ENCODE measurements around the gene LAMB4.

Gene LAMB4

GRCh38 chr7:108108131-108108530 lies 22.0 kb downstream of the LAMB4 start:
- no peak for DNase-seq

GRCh38 chr7:108104324-108104723 lies 25.8 kb downstream of the LAMB4 start:
- DNase-seq = no peak

GRCh38 chr7:108103558-108104298 lies 26.4 kb downstream of the LAMB4 start:
- no peak for DNase-seq

- no peak for DNase-seq
These were observed 27.4 kb downstream of the LAMB4 start for GRCh38 chr7:108102671-108103312.

- DNase-seq = no peak
These were observed 28.4 kb downstream of the LAMB4 start for GRCh38 chr7:108101759-108102158.

- no peak for DNase-seq
These were observed 30.4 kb downstream of the LAMB4 start for GRCh38 chr7:108099713-108100112.

GRCh38 chr7:108097703-108098102 lies 32.5 kb downstream of the LAMB4 start:
- DNase-seq = no peak

DNA sequence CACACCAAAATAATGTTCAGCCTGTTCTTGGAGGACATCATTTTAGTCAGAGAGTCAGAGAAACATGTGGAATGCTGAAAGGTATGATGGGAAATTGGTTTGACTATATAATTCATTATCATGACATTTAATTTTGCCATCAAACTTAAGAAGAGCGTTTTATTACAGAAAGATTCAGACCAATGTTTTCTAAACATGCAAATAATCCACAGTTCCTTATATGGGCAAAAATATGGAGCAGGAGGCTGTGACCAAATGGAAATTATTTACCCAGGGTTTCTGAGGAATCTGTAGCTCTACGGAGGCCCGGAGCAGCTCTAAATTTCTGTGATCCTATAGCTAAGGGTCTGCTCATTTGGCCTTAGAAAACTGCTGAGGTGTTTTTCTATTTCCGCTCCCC lies 33.2 kb downstream of the LAMB4 start:
- DNase-seq = no peak

- DNase-seq = no peak
These were observed 35.0 kb downstream of the LAMB4 start for GRCh38 chr7:108094933-108095710.

GRCh38 chr7:108094346-108094745 lies 35.8 kb downstream of the LAMB4 start:
- DNase-seq = no peak

GRCh38 chr7:108093851-108094331 lies 36.3 kb downstream of the LAMB4 start:
- DNase-seq = no peak

DNA sequence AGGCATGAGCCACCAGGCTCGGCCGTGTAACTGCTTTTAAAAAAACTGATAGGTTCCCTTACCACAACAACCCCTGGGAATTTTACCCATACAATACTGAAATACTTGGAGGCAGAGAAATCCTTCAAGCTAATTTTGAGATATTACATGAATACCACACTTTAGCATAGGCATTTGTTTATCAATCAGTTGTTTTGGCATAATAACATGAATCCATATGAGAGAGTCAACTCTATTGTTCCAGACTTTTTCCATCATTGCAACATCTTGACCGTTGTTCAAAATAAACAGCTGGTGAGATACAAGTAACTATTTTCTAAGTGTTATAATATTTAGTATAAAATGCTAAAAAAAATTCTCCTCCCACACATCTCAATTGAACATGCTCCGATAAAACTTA lies 36.8 kb downstream of the LAMB4 start:
- DNase-seq = no peak

DNA sequence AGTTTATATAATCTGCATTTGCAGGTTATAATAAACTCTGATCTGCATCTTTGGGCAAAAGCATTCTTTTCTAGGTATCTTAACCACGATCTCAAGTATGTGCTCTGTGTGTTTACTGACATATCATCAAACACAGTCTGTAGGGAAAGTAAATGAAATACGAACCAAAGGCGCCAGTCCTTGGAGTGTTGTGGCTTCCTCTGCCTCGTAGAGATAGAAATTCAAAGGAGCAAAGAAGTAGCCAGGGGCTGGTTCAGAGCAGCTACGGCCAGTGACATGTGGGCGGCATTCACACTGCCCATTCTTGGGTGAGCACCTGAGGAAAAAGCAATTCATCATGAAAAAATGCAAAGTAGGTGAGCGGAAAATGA lies 38.7 kb downstream of the LAMB4 start:
- no peak for DNase-seq

- no peak for DNase-seq
These were observed 39.2 kb downstream of the LAMB4 start for GRCh38 chr7:108090791-108091460.

GRCh38 chr7:108089381-108089780 lies 40.8 kb downstream of the LAMB4 start:
- no peak for DNase-seq

DNA sequence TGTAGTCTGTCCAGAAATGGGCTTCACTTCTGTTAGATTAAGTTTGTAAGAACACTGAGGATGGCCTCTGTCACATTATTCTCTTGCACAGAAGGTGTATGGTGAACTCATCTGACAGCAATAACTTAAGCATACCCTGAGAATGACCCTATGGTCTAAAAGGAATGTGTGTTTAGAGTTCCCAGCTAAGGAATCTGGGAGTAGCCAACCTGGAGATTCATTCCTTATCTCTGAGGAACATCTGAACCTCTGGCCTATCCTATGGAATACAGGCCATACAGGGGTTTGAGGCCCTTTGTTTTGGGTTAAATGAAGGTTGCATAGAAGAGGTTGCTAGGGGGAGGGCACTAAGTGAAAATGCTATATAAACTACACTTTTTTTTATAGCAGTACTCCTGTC lies 41.4 kb downstream of the LAMB4 start:
- DNase-seq = no peak

- DNase-seq = no peak
These were observed 42.4 kb downstream of the LAMB4 start for GRCh38 chr7:108087778-108088177.

DNA sequence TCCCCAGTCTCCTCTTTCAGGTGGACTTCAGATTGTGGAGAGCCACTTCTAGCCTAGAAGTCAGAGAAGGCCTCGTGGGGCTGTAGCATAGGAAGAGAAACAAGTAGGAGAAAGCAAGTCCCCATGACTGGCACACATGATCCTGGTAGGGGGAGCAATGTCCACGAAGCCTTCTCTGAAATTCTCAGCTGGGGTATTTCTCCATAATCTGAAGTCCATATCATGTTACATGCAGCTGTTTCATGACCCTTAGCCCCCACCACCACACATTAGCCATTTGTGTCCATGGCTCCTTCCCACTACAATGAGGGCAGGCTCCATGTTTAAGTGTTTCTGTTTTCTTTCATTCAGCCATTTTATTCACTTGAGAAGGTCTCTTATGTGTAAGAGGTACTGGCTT lies 43.2 kb downstream of the LAMB4 start:
- DNase-seq = no peak

DNA sequence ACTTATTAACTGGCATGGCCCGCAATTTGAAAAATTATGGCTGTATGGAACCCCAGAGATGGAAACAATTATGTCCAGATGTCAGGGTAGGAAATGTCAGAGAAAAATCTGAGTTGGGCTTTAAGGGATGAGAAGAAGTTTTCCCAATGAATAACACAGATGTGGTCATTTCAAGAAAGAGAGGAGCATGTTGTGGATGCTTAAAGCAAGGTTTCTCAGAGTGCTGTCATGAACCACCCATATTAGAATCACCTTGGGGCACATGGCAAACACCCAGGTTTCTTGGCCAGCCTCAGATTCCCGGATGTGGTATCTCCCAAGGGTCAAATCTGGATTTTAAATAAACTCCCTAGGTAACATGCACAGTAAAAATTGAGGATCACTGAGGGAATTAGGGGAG lies 43.6 kb downstream of the LAMB4 start:
- no peak for DNase-seq

DNA sequence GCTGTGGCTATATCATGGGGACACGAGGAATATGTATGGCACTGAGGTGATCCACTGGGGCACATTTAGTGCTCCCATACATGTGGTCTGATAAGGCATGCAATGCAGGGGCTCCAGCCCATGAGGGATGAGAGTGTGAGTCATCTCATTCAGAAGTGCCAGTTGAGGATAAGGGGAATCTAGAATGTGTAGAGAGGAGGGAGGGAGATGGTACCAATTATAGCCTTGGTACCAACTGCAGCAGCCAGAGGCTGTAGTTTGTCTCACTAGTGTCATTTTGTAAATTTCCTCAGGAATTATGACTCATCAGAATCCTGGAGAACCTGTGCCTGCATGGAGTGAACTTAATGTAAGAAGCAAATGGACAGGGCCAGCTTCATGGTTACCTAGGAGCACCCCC lies 46.2 kb downstream of the LAMB4 start:
- DNase-seq = no peak

GRCh38 chr7:108079648-108080591 lies 50.2 kb downstream of the LAMB4 start:
- DNase-seq = no peak

GRCh38 chr7:108079276-108079647 lies 50.9 kb downstream of the LAMB4 start:
- no peak for DNase-seq
